Karpas-422 (cell line): ENCODE measurements around the gene CATSPERZ. TPM values are rescaled to one million over a fixed set of nuclear protein-coding genes. Genes with fewer than 3 reads are reported as not detected.

Experiments used
- DNase-seq: peaks from one replicate; pipeline ENCODE4 v3.0.0-alpha.2; 2015
- H2AFZ ChIP-seq: fragments of 200-600 bp; sonication (generic); 2 replicates; pipeline ENCODE4 v1.6.1; 2014; ENCODE audit warnings: antibody characterized with exemption, low read length, mixed read lengths
- H3K27ac ChIP-seq: fragments of 200-600 bp; sonication (generic); 2 replicates; pipeline ENCODE4 v1.5.1; 2014; ENCODE audit warnings: mild to moderate bottlenecking, low read length, moderate library complexity
- H3K27me3 ChIP-seq: fragments of 200-600 bp; sonication (generic); 2 replicates; pipeline ENCODE4 v1.6.1; 2014; ENCODE audit warnings: low read length, mixed read lengths
- H3K36me3 ChIP-seq: fragments of 200-600 bp; sonication (generic); 2 replicates; pipeline ENCODE4 v1.6.1; 2014; ENCODE audit warnings: low read length, mixed read lengths; ENCODE audit not compliant: insufficient read depth
- H3K4me1 ChIP-seq: fragments of 200-600 bp; sonication (generic); 2 replicates; pipeline ENCODE4 v1.6.1; 2014; ENCODE audit warnings: mild to moderate bottlenecking, low read length, mixed read lengths
- H3K4me2 ChIP-seq: fragments of 200-600 bp; sonication (generic); 2 replicates; pipeline ENCODE4 v1.6.1; 2014; ENCODE audit warnings: low read length, low read depth, mild to moderate bottlenecking; ENCODE audit not compliant: poor library complexity, severe bottlenecking
- H3K4me3 ChIP-seq: fragments of 200-600 bp; sonication (generic); 2 replicates; pipeline ENCODE4 v1.5.1; 2014; ENCODE audit warnings: mild to moderate bottlenecking, antibody characterized with exemption, low read length, mixed read lengths
- H3K79me2 ChIP-seq: fragments of 200-600 bp; sonication (generic); 2 replicates; pipeline ENCODE4 v1.6.1; 2014; ENCODE audit warnings: mild to moderate bottlenecking, low read length, mixed read lengths
- H3K9ac ChIP-seq: fragments of 200-600 bp; sonication (generic); 2 replicates; pipeline ENCODE4 v1.6.0; 2014; ENCODE audit warnings: low read length
- H3K9me2 ChIP-seq: fragments of 200-600 bp; sonication (generic), shearing (Covaris generic); replicated peaks from 2 replicates; pipeline ENCODE4 v1.6.0; 2014; ENCODE audit warnings: mild to moderate bottlenecking, low read length, moderate library complexity; ENCODE audit not compliant: insufficient read depth
- H3K9me3 ChIP-seq: fragments of 300-700, 200-600 bp; sonication (generic); 2 replicates; pipeline ENCODE4 v1.6.1; 2014; ENCODE audit warnings: low read length, mixed read lengths
- H4K20me1 ChIP-seq: fragments of 200-600 bp; sonication (generic); 2 replicates; pipeline ENCODE4 v1.6.1; 2014; ENCODE audit warnings: mild to moderate bottlenecking, antibody characterized with exemption, low read length, low read depth; ENCODE audit not compliant: insufficient read depth
- total RNA-seq: library from RNA; depleted of rRNA; stranded (reverse); fragments of >200 nt; shearing (Covaris generic); gene quantifications from 2 replicates; pipeline ENCODE4 v1.2.3, GENCODE V29; 2014; ENCODE audit warnings: low replicate concordance

Gene CATSPERZ
- total RNA-seq, 1 experiment from 2014 or later: not detected

GRCh38 chr11:64317325-64317960 is 17.3 kb downstream of the CATSPERZ start, which contains the start of gene TRMT112:
TSS of gene TRMT112 (minus strand) at chr11:64317559. CDS start at chr11:64317526, 33 bp downstream.
- no peaks in the 10 kb centered on the region for H3K27me3 ChIP-seq
- peak; percentile 99 for DNase-seq
- H3K79me2 ChIP-seq: peaks cover 21% of the 10 kb centered on the region
- H3K4me1 ChIP-seq: peaks cover 44% of the 10 kb centered on the region
- H3K9ac ChIP-seq: peak within 1 kb of the TSS; percentile 99
- H3K4me2 ChIP-seq: peak within 1 kb of the TSS; percentile 96
- H3K36me3 ChIP-seq: peaks cover 11% of the 10 kb centered on the region; the same call in 1 of the 2 replicates
- H3K9me3 ChIP-seq: no peaks in the 10 kb centered on the region
- no peaks in the 10 kb centered on the region for H3K9me2 ChIP-seq
- H2AFZ ChIP-seq: no peak within 1 kb of the TSS
- H3K27ac ChIP-seq: peak within 1 kb of the TSS; percentile 81
- 0 out of 2 replicates have a peak, but pooled peaks cover 5% of the 10 kb centered on the region for H4K20me1 ChIP-seq
- peak within 1 kb of the TSS; percentile 93 for H3K4me3 ChIP-seq

GRCh38 chr11:64317961-64318765 is 18.0 kb downstream of the CATSPERZ start, which contains the start of gene PRDX5:
TSS of gene PRDX5 (plus strand) at chr11:64318121. CDS start at chr11:64318216, 95 bp downstream.
- no peaks in the 10 kb centered on the region for H3K9me3 ChIP-seq
- DNase-seq: peak; percentile 98
- H3K9me2 ChIP-seq: no peaks in the 10 kb centered on the region
- no peaks in the 10 kb centered on the region for H3K27me3 ChIP-seq
- H3K79me2 ChIP-seq: peaks cover 14% of the 10 kb centered on the region
- H3K27ac ChIP-seq: peak within 1 kb of the TSS; percentile 81
- peaks cover 11% of the 10 kb centered on the region; the same call in 1 of the 2 replicates for H3K36me3 ChIP-seq
- H4K20me1 ChIP-seq: 0 out of 2 replicates have a peak, but pooled peaks cover 5% of the 10 kb centered on the region
- peak within 1 kb of the TSS; percentile 96 for H3K4me2 ChIP-seq
- peak within 1 kb of the TSS; percentile 93 for H3K4me3 ChIP-seq
- H2AFZ ChIP-seq: no peak within 1 kb of the TSS
- peaks cover 38% of the 10 kb centered on the region for H3K4me1 ChIP-seq
- peak within 1 kb of the TSS; percentile 99 for H3K9ac ChIP-seq

GRCh38 chr11:64318766-64319761 is 18.9 kb downstream of the CATSPERZ start:
- Histone ChIP-seq H3K9me2 (no peaks in the 10 kb centered on the region), H4K20me1 (0 out of 2 replicates have a peak, but pooled peaks cover 5% of the 10 kb centered on the region), H3K9me3 (no peaks in the 10 kb centered on the region), H3K9ac (peak overlapping the region; percentile 99), H3K79me2 (peaks cover 14% of the 10 kb centered on the region), H3K4me1 (peaks cover 31% of the 10 kb centered on the region), H3K36me3 (peaks cover 11% of the 10 kb centered on the region; the same call in 1 of the 2 replicates), H3K27ac (peak overlapping the region; percentile 81), H2AFZ (no peak overlapping the region), H3K4me2 (peak overlapping the region; percentile 96), H3K27me3 (no peaks in the 10 kb centered on the region), H3K4me3 (peak overlapping the region; percentile 93)
- no peak for DNase-seq

GRCh38 chr11:64320556-64320955 is 20.4 kb downstream of the CATSPERZ start:
- H3K79me2 ChIP-seq: peaks cover 14% of the 10 kb centered on the region
- no peaks in the 10 kb centered on the region for H3K9me3 ChIP-seq
- DNase-seq: no peak
- no peak overlapping the region for H2AFZ ChIP-seq
- H4K20me1 ChIP-seq: 0 out of 2 replicates have a peak, but pooled peaks cover under 1% of the 10 kb centered on the region
- H3K9ac ChIP-seq: no peak overlapping the region
- no peaks in the 10 kb centered on the region for H3K9me2 ChIP-seq
- no peaks in the 10 kb centered on the region for H3K27me3 ChIP-seq
- H3K4me1 ChIP-seq: peaks cover 21% of the 10 kb centered on the region
- H3K36me3 ChIP-seq: peaks cover 7% of the 10 kb centered on the region; the same call in 1 of the 2 replicates
- no peak overlapping the region for H3K4me2 ChIP-seq
- H3K27ac ChIP-seq: no peak overlapping the region
- H3K4me3 ChIP-seq: no peak overlapping the region

- H2AFZ ChIP-seq: no peak overlapping the region
- H3K9ac ChIP-seq: no peak overlapping the region
- peaks cover 16% of the 10 kb centered on the region for H3K4me1 ChIP-seq
- peaks cover 14% of the 10 kb centered on the region for H3K79me2 ChIP-seq
- peaks cover 6% of the 10 kb centered on the region; the same call in 1 of the 2 replicates for H3K36me3 ChIP-seq
- no peak overlapping the region for H3K4me3 ChIP-seq
- H3K27ac ChIP-seq: no peak overlapping the region
- H4K20me1 ChIP-seq: no peaks in the 10 kb centered on the region
- no peaks in the 10 kb centered on the region for H3K27me3 ChIP-seq
- no peaks in the 10 kb centered on the region for H3K9me2 ChIP-seq
- H3K9me3 ChIP-seq: no peaks in the 10 kb centered on the region
- no peak overlapping the region for H3K4me2 ChIP-seq
- no peak for DNase-seq
Measured at GRCh38 chr11:64321026-64321425, 20.9 kb downstream of the CATSPERZ start.

GRCh38 chr11:64321533-64321932 is 21.4 kb downstream of the CATSPERZ start:
- H3K4me1 ChIP-seq: peaks cover 12% of the 10 kb centered on the region
- H3K27ac ChIP-seq: no peak overlapping the region
- H3K9me3 ChIP-seq: no peaks in the 10 kb centered on the region
- H3K27me3 ChIP-seq: no peaks in the 10 kb centered on the region
- H3K4me3 ChIP-seq: no peak overlapping the region
- peaks cover 6% of the 10 kb centered on the region; the same call in 1 of the 2 replicates for H3K36me3 ChIP-seq
- H3K79me2 ChIP-seq: peaks cover 14% of the 10 kb centered on the region
- H4K20me1 ChIP-seq: no peaks in the 10 kb centered on the region
- H3K9ac ChIP-seq: no peak overlapping the region
- no peak overlapping the region for H3K4me2 ChIP-seq
- no peak overlapping the region for H2AFZ ChIP-seq
- DNase-seq: no peak
- H3K9me2 ChIP-seq: no peaks in the 10 kb centered on the region

GRCh38 chr11:64322925-64323260 is 22.7 kb downstream of the CATSPERZ start:
- no peak overlapping the region for H3K27ac ChIP-seq
- no peaks in the 10 kb centered on the region for H3K9me3 ChIP-seq
- peaks cover 10% of the 10 kb centered on the region for H3K4me1 ChIP-seq
- H3K27me3 ChIP-seq: no peaks in the 10 kb centered on the region
- H3K4me2 ChIP-seq: no peak overlapping the region
- H3K9ac ChIP-seq: no peak overlapping the region
- no peak overlapping the region for H3K4me3 ChIP-seq
- H4K20me1 ChIP-seq: no peaks in the 10 kb centered on the region
- H3K36me3 ChIP-seq: peaks cover 6% of the 10 kb centered on the region; the same call in 1 of the 2 replicates
- H2AFZ ChIP-seq: no peak overlapping the region
- H3K79me2 ChIP-seq: peaks cover 14% of the 10 kb centered on the region
- no peak for DNase-seq
- H3K9me2 ChIP-seq: no peaks in the 10 kb centered on the region
